ENCODE data around the gene BCL11B.

DNA sequence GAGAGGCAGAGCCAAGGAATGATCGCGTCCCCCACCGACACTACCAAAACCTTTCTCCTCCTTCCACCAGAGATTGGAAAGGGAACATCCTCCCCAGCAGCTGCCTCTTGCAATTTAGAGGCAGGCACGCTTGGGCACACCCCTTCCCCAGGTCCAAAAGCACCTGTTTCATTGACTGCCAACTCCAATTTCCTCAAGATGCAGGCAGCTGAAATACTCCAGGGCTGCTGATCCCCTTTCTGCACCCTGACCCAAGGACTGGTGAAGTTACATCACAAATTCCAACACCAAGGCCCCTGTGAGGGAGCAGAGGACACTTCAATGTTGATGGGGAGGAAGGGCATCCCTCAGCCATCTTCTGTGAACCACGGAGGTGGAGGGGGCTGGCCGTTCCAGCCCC is 33.8 kb downstream of the BCL11B start:
- TF ChIP-seq CTCF (IDR thresholded peaks at IDR 0.05) (no peak), POLR2A (IDR thresholded peaks at IDR 0.05) (no peak)

Data from tibial nerve (tissue), 3 donors.